NCI-H2196 treated with DMSO at 0.1 percent for 48 hours (cell line): ENCODE measurements around the gene OR3A2.
"Not testable (repeated sequence)": the region's sequence is repeated elsewhere in the genome, so short reads cannot be mapped to it uniquely, and the experiment has no call there.

Experiments
- DNase-seq: peaks from one replicate; lab custom pipeline; 2025; ENCODE audit not compliant: unreplicated experiment; lab: John Stamatoyannopoulos, UW

Gene OR3A2

GRCh38 chr17:3295632-3296031 is 90.5 kb downstream of the OR3A2 start:
- no peak for DNase-seq

GRCh38 chr17:3293548-3293947 is 92.6 kb downstream of the OR3A2 start:
- DNase-seq: not testable (repeated sequence)

GRCh38 chr17:3282901-3283300 is 103.2 kb downstream of the OR3A2 start:
- no peak for DNase-seq

- DNase-seq: no peak
Observed at GRCh38 chr17:3276126-3276525, 110.0 kb downstream of the OR3A2 start.

- no peak for DNase-seq
Observed at GRCh38 chr17:3271072-3271848, 114.8 kb downstream of the OR3A2 start.

DNA sequence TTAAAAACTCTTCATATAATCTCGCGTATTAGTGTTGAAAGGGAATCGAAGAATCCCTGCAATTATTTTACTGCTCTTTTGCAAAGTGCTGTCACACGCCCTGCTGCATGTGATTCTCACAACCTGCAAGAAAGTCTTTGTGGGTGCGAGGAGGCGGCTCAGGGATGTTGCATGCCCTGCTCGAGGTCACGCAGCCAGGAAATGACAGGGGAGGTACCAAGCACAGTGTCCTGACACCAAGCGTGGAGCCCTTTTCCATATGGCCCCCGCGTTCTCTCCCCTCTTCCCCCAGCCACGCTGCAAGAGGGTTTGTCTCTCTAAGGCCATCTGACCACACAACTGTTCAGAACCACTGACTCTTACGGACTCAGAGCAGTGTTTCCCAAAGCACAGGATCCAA is 125.5 kb downstream of the OR3A2 start:
- DNase-seq: no peak

DNA sequence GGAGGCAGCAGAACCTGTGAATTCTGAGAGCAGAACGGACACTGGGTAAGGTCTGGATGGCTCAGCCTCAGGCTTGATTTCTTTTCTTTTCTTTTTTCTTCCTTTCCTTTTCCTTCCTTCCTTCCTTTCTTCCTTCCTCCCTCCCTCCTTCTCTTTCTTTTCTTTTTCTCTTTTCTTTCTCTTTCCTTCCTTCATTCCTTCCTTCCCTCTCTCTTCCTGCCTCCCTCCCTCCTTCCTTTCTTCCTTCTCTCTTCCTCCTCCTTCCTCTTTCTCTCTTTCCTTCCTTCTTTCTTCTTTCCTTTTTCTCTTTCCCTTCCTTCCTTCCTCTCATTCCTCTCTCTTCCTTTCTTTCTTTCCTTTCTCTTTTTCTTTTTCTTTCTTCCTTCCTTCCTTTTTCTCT is 125.9 kb downstream of the OR3A2 start:
- no peak for DNase-seq

DNA sequence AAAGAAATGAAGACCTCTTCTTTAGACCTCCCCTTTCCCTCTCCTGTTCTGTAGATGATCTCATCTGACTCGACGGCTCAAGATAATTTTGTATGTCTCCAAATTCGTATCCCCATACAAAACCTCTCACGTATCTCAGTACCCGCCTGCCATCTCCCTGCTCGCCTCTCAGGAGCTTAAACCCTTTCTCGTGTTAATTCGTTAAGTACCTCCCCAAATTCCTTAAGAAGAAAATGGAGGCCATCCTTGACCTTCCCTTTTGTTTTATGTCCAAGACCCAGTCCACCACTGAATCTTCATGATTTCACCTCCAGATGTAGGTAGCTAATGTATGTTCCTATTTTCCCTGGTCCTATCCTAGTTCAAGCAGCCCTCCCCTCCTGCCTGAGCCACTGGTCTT is 129.5 kb downstream of the OR3A2 start:
- DNase-seq: no peak

DNA sequence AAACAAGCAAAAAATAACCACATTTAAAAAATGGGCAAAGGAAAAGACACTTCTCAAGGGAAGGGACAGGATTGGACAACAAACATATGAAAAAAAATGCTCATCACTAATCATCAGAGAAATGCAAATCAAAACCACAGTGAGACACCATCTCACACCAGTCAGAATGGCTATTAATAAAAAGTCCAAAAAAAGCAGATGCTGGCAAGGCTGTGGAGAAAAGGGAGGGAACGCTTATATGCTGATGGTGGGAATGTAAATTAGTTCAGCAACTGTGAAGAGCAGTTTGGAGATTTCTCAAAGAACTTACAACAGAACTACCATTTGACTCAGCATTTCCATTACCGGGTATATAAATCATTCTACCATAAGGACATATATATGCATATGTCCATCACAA is 137.1 kb downstream of the OR3A2 start:
- not testable (repeated sequence) for DNase-seq

DNA sequence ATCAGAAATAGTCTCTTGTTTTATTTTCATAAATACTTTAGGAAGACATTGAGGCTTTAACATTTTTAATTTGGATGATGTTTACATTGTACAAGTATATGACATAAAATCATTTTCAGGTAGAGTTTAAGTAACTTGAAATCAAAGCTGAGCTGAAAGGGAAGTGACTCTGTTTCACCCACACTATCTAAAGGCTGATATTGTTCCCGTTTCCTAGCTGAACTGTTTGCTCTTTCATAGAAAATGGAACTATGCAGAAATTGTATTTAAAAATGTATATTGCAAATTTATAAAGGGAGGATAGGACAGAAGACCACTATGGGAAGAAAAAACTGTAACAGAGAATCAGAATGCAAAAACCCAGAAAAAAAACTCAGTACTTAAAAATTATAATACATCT is 141.3 kb downstream of the OR3A2 start:
- not testable (repeated sequence) for DNase-seq

GRCh38 chr17:3241044-3241443 is 145.1 kb downstream of the OR3A2 start:
- DNase-seq: not testable (repeated sequence)

GRCh38 chr17:3238685-3239084 is 147.4 kb downstream of the OR3A2 start:
- DNase-seq: not testable (repeated sequence)

- DNase-seq: not testable (repeated sequence)
Observed at GRCh38 chr17:3232300-3232699, 153.8 kb downstream of the OR3A2 start.
